Skin epidermis (tissue), 12 donors: Measurements from ENCODE around the gene PATL2.
"Not testable (repeated sequence)": the region's sequence is repeated elsewhere in the genome, so short reads cannot be mapped to it uniquely, and the experiment has no call there.

ENCODE experiments used
- H3K27ac ChIP-seq, 21 experiments: fragments of 200-600 bp; sonication (generic) in 11 of 21; one replicate each; pipeline ENCODE4 v1.5.0; 2020; ENCODE audit warnings: mild to moderate bottlenecking in 3 of 21, inconsistent platforms in 2 of 21, moderate library complexity in 2 of 21
- H3K4me3 ChIP-seq, 7 experiments: fragments of 200-600 bp; sonication (generic) in 2 of 7; one replicate each; pipeline ENCODE4 v1.5.0; 2020; ENCODE audit warnings: inconsistent platforms in 2 of 7, mild to moderate bottlenecking in 2 of 7, moderate library complexity in 1 of 7

PATL2 gene

DNA sequence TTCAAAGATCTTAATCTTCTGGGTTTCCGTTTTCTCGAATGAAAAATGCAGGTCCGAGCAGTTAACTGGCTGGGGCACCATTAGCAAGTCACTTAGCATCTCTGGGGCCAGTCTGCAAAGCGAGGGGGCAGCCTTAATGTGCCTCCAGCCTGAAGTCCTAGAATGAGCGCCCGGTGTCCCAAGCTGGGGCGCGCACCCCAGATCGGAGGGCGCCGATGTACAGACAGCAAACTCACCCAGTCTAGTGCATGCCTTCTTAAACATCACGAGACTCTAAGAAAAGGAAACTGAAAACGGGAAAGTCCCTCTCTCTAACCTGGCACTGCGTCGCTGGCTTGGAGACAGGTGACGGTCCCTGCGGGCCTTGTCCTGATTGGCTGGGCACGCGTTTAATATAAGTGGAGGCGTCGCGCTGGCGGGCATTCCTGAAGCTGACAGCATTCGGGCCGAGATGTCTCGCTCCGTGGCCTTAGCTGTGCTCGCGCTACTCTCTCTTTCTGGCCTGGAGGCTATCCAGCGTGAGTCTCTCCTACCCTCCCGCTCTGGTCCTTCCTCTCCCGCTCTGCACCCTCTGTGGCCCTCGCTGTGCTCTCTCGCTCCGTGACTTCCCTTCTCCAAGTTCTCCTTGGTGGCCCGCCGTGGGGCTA lies at the start of gene PATL2, which contains the start of gene B2M:
Gene PATL2 (minus strand): TSS at position 228 of the 647 bp plus-strand sequence. CDS start 34,833 bp downstream, outside the sequence.
Gene B2M (plus strand): TSS at position 422 of the 647 bp plus-strand sequence. CDS start 30 bp downstream, at position 452.
- H3K27ac ChIP-seq: peak within 1 kb of the TSS; percentile 94 to 100 (median 99)
- H3K4me3 ChIP-seq: peak within 1 kb of the TSS; percentile 63 to 100 (median 90)

DNA sequence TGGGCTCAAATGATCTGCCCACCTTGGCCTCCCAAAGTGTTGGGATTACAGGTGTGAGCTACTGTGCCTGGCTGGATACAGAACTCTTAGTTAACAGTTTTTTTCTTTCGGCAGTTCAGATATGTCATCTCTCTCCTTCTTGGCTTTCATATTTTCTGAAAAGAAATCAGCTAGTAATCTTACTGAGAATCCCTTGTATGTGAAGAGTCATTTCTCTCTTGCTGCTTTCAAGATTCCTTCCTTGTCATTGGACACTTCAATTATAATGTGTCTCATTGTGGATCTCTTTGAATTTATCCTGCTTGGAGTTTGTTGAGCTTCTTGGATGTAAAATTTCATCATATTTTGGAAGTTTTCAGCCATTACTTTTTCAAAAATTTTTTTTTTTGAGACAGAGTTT lies 42.2 kb upstream of the PATL2 start:
- Histone ChIP-seq H3K4me3 (no peak overlapping the region), H3K27ac (no peak overlapping the region)

DNA sequence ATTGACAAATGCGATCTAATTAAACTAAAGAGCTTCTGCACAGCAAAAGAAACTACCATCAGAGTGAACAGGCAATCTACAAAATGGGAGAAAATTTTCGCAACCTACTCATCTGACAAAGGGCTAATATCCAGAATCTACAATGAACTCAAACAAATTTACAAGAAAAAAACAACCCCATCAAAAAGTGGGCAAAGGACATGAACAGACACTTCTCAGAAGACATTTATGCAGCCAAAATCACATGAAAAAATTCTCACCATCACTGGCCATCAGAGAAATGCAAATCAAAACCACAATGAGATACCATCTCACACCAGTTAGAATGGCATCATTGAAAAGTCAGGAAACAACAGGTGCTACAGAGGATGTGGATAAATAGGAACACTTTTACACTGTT lies 32.3 kb upstream of the PATL2 start:
- not testable (repeated sequence) for H3K27ac ChIP-seq, H3K4me3 ChIP-seq

DNA sequence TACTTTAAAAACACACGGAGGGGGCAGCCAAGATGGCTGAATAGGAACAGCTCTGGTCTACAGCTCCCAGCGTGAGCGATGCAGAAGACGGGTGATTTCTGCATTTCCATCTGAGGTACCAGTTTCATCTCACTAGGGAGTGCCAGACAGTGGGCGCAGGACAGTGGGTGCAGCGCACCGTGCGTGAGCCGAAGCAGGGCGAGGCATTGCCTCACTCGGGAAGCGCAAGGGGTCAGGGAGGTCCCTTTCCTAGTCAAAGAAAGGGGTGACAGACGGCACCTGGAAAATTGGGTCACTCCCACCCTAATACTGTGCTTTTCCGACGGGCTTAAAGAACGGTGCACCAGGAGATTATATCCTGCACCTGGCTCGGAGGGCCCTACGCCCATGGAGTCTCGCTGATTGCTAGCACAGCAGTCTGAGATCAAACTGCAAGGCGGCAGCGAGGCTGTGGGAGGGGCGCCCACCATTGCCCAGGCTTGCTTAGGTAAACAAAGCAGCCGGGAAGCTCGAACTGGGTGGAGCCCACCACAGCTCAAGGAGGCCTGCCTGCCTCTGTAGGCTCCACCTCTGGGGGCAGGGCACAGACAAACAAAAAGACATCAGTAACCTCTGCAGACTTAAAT lies 28.2 kb upstream of the PATL2 start:
- not testable (repeated sequence) for H3K27ac ChIP-seq, H3K4me3 ChIP-seq

DNA sequence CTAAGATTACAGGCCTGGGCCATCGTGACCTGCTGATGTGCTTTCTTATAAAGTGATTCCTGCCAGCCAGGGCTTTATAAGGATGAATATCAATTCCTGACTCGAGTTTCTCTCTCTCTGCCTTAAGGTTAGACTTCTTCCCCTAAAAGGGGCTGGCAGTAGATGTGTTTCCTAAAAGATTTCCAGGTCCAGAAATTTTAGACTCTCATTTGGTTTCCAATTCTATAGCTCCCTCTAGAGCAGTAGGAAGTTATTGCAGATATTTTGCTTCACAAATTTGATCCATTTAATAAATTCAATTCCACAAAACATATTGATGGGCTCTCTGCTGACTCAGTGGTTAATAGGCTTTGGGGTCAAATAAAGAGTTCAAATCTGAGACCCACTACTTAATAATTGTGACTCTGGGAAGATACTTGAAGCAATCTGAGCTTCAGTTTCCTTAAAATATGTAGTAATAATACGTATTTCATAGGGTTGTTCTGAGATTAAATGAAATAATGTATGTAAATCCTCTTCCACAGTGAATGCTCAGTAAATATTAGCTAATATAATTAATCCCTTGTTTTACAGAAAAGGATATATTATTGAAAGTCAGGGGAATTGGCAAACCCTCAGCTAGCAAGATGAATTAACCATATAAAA lies 27.3 kb upstream of the PATL2 start:
- Histone ChIP-seq H3K4me3 (no peak overlapping the region), H3K27ac (no peak overlapping the region)

GRCh38 chr15:44736181-44736765 lies 25.1 kb upstream of the PATL2 start, which contains the start of gene TRIM69:
Gene TRIM69, plus strand, starts transcription at chr15:44736528. Its CDS starts 177 bp downstream, at chr15:44736705.
- peak within 1 kb of the TSS in 19 of 21 experiments; percentile 7 to 91 (median 64) for H3K27ac ChIP-seq
- peak within 1 kb of the TSS in 1 of 7 experiments; percentile 18 for H3K4me3 ChIP-seq

DNA sequence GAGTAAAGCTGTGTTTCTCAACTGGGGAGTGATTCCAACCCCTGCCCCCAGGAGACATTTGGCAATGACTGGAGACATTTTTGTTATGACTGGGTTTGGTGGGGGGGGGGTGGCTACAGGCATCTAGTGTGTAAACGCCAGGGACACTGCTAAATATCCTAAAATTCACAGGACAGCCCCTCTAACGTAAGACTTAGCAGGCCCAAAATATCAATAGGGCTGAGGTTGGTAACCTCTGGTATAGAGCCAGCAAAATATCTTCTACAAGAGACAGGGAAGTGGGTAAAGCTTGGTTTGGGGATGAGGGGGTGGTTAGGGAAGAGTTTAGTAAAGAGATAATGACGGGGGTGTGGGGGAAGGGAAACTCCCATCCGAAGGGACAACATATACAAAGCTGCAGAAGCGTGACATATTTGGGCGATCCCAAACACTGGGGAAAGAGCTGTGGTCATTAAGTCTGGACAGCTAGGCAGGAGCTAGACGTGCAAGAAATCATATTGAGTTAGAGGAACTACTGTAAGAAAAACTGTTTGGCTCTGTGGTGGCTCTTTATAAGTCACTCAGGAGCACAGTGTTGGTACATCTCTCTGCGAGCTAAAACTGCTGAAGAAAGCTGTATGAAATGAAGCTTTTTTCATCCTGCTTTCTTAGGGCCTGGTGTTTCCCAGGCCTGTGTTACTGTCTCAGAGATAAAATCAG lies 24.5 kb upstream of the PATL2 start:
- no peak overlapping the region for H3K4me3 ChIP-seq
- H3K27ac ChIP-seq: peak overlapping the region in 19 of 21 experiments; percentile 7 to 91 (median 64)

GRCh38 chr15:44734839-44735481 lies 23.8 kb upstream of the PATL2 start:
- Histone ChIP-seq H3K27ac (peak overlapping the region in 15 of 21 experiments; percentile 7 to 91 (median 64)), H3K4me3 (no peak overlapping the region)

DNA sequence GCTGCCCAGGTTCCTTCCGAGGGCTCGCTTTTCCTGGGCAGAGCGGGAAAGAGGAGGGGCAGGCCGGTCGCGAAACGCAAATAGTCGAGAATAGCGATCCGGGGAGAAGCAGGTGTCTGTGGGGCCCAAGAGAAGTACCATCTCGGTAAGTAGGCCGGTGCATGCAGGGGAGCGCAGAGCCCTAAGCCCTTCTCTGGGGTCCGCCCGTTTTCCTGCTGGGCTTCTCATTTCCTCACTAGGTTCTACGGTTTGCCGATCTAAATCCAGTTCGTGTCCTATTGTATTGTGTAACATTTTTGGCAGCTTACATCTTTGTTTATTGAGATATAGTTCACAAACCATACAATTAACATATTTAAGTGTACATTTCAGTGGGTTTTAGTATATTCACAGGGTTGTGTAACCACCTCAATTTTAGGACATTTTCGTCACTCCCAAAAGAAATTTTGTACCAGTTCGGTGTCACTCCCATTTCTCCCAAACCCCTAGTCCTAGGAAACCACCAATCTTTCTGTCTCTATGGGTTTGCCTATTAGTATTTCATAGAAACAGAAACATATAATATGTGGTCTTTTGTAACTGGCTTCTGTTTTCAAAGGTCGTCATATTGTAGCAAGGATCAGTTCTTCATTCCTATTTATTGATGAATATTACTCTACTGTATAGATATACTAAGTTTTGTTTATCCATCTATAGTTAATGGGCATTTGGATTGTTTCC lies 18.4 kb upstream of the PATL2 start:
- Histone ChIP-seq H3K27ac (peak overlapping the region; percentile 73 to 99 (median 97)), H3K4me3 (peak overlapping the region; percentile 63 to 83 (median 74))

- Histone ChIP-seq H3K27ac (peak overlapping the region; percentile 73 to 99 (median 97)), H3K4me3 (peak overlapping the region; percentile 63 to 83 (median 74))
Measured at GRCh38 chr15:44728576-44729407, 17.7 kb upstream of the PATL2 start.

DNA sequence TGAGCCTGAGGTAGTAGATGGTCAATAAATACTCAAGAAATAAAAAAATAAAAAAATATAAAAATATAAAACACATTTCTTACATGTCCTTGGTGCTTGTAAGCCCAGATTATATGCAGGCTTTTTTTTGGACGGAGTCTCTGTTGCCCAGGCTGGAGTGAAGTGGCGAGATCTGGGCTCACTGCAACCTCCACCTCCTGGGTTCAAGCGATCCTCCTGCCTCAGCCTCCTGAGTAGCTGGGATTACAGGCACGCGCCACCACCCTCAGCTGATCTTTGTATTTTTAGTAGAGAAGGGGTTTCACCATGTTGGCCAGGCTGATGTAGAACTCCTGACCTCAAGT lies 17.1 kb upstream of the PATL2 start:
- peak overlapping the region in 6 of 7 experiments; percentile 64 to 83 (median 76) for H3K4me3 ChIP-seq
- peak overlapping the region; percentile 23 to 99 (median 97) for H3K27ac ChIP-seq

DNA sequence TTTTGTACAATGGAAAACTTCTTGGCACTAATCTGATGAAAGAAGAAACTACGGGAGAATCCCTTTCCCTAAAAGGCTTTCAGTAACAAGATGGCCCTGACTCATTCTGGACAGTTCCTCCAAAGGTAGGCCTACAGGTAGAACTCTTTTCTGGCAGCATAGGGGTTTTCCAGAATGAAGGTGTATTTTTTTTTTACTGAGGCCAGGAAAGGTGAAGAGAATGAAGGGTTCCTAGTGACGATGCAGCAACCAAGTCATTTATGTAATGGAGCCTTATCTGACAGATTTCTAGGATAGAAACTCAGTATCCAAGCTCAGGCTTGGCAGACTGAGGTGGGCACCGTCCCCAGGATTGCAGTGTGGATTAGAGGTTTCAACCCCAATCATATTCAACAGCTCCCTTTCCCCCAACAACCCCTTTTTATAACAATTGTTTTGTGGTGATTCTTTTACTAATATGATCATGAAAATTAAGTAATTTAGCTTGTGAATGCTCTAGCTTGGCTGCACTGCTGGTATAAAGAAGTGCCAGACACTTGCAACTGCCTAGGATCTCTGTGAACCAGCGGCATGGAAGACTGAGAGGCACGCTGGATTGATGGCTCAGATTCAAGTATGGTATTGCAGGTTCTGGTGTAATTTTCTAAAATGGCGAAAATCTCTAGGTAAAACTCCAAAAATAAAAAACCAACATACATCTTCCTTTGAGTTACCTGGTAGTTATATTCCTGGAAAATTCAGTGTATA lies 16.5 kb upstream of the PATL2 start:
- peak overlapping the region in 4 of 7 experiments; percentile 74 to 83 (median 77) for H3K4me3 ChIP-seq
- H3K27ac ChIP-seq: peak overlapping the region in 20 of 21 experiments; percentile 86 to 99 (median 97)

DNA sequence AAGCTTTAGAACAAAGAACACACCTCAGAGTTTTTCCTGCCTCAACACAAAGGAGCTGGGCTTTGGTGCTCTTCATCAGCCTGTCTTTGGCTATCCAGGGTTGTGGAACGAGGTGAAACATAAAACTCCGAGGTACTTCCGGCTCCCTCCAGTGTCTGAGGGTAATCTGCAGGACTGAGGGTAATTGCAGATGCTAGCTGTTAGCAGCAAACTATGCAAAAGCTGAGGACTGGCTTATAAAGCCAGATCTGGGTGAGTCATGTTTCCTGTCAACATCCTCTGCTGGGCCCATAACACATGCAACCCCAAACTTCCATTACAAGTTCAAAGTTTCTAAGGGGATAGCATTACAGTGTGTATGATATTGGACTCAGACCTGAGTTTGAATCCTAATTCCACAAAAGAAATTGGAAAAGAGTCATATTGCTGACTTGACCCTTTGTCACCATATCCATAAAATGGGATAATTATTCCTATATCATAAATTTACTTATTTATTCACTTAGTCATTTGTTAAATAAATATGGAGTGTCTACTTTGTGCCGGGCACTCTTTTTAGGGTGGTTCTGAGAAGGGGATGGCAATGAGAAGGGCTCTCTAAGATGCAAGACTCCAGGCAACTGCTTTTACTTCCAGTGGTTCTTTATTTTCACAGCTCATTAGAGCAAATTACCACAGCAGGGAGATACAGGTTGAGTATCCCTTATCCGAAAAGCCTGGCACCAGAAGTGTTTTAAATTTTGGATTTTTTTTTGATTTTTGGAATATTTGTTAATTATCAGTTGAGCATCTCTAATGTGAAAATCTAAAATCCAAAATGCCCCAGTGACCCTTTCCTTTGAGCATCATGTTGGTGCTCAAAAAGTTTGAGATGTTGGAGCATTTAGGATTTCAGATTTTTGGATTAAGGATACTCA lies 15.7 kb upstream of the PATL2 start:
- Histone ChIP-seq H3K4me3 (peak overlapping the region in 6 of 7 experiments; percentile 9 to 32 (median 18)), H3K27ac (peak overlapping the region in 20 of 21 experiments; percentile 86 to 99 (median 97))

DNA sequence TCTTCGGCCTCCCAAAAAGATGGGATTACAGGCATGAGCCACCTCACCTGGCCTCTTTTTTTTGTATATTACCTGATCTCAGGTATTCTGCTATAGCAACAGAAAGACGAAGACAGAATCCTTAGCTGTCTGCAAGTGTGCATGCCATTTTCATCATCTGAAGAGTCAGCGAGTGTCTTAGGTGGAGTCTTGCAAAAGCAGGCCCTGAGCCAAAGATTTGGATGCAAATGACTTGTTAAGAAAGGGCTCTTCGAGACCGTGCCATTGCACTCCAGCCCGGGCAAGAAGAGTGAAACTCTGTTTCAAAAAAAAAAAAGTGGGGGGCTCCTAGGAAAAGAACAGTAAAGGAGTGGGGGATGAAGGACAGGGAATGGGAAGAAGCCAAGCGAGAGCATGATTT lies 15.0 kb upstream of the PATL2 start:
- H3K4me3 ChIP-seq: peak overlapping the region in 6 of 7 experiments; percentile 9 to 32 (median 18)
- peak overlapping the region in 19 of 21 experiments; percentile 86 to 99 (median 97) for H3K27ac ChIP-seq

DNA sequence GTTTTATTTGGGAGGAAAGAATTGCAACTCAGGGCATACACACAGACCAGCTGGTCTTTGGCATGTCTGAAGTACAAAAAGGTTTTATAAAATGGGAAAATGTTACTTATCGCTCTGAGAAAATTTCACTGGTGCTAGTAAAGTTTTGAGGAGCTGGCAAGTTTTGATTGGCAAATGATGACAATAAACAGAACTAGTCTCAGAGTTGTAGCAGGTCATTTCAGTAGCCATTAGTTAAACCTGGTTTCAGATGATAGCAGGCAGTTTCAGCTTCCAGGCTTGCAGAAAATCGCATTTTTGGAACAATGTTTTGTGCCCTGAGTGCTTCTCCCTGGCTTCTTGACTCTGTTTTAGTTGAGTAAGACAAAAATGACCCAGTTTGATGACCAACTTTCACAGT lies 10.9 kb upstream of the PATL2 start:
- peak overlapping the region in 7 of 21 experiments; percentile 11 to 30 (median 15) for H3K27ac ChIP-seq
- H3K4me3 ChIP-seq: no peak overlapping the region
